ENCODE data around the gene VPS4B. TPM values are rescaled to one million over a fixed set of nuclear protein-coding genes. Genes with fewer than 3 reads are reported as not detected.

The VPS4B gene
- total and polyA plus RNA-seq, 2 experiments from 2014 or later = 30.2 to 49.4 TPM

DNA sequence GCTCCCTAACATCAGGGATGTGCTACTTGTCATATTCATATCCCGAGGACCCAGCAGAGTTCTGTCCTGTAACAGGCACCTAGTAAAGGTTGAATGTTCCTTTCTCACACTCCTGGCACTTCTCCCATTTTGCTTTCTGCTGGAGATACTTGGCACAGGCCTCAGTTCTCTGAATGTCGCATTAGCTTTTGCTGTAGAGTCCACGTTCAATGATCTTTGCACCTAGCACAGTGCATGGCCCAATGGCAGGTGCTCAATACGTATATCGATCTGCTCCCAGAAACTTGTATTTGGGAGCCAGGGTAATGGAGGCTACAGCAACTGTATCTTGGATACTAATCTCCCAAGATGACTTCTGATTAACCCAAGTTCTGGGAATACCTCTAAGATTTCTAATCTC, 24.8 kb upstream of the VPS4B start (continued):
- TF ChIP-seq EZH2phosphoT487 (IDR thresholded peaks at IDR 0.05; ENCODE audit: unreplicated experiment) (no peak), POLR2AphosphoS5 (IDR thresholded peaks at IDR 0.05; ENCODE audit: low read depth) (no peak), NANOG (IDR thresholded peaks at IDR 0.05; ENCODE audit: borderline replicate concordance) (no peak), ETS1 (IDR thresholded peaks at IDR 0.05) (no peak), CTCF (conservative IDR thresholded peaks at IDR 0.05; ENCODE audit: low read depth in 2 of 2) (no peak), EZH2 (IDR thresholded peaks at IDR 0.05; ENCODE audit: low read depth, unreplicated experiment) (no peak), ZNF114 (CRISPR knock-in tag; IDR thresholded peaks at IDR 0.05) (no peak)

- H4K20me1 ChIP-seq (replicated peaks; ENCODE audit: insufficient read depth) = no peaks in the 10 kb centered on the region
- DNase-seq (ENCODE audit: low spot score) = no peak
- 0 out of 2 replicates have a peak overlapping the region, but pooled peaks have one; percentile 14 for H2AFZ ChIP-seq
- H3K9me3 Mint-ChIP-seq = peaks cover 2% of the 10 kb centered on the region; the same call in 1 of the 3 replicates
- TF ChIP-seq ETS1 (IDR thresholded peaks at IDR 0.05) = no peak
- no peak for TF ChIP-seq NANOG (IDR thresholded peaks at IDR 0.05; ENCODE audit: borderline replicate concordance)
- no peaks in the 10 kb centered on the region for H3K79me2 ChIP-seq (replicated peaks; ENCODE audit: insufficient read depth)
- H3K4me3 Mint-ChIP-seq = no peak overlapping the region
- ATAC-seq = no peak
- H3K27ac Mint-ChIP-seq = no peak overlapping the region
- no peaks in the 10 kb centered on the region for H3F3A ChIP-seq (replicated peaks; ENCODE audit: low read depth)
- no peaks in the 10 kb centered on the region for H3K4me1 ChIP-seq (ENCODE audit: insufficient read depth)
- H3K4me1 Mint-ChIP-seq = no peaks in the 10 kb centered on the region
- H3K27me3 ChIP-seq (ENCODE audit: insufficient read depth) = no peaks in the 10 kb centered on the region
- H3K4me2 ChIP-seq = no peak overlapping the region
- no peaks in the 10 kb centered on the region; the same call in 1 of the 2 replicates for H3K9me2 ChIP-seq (ENCODE audit: insufficient read depth)
- H3K27ac ChIP-seq (ENCODE audit: low read depth) = no peak overlapping the region
- no peaks in the 10 kb centered on the region for H3K36me3 Mint-ChIP-seq (ENCODE audit: low read depth)
- no peak overlapping the region for H3K4me3 ChIP-seq
- H3K36me3 ChIP-seq (ENCODE audit: insufficient read depth) = no peaks in the 10 kb centered on the region
- peaks cover 2% of the 10 kb centered on the region for H3K27me3 Mint-ChIP-seq (ENCODE audit: insufficient read depth, low read depth, poor library complexity)
Measured at GRCh38 chr18:63446266-63446665, 24.0 kb upstream of the VPS4B start.

- no peak overlapping the region for H3K4me3 ChIP-seq
- Mint-ChIP-seq H3K9me3 (no peaks in the 10 kb centered on the region; the same call in 2 of the 3 replicates), H3K27me3 (ENCODE audit: insufficient read depth, low read depth, poor library complexity) (no peaks in the 10 kb centered on the region), H3K4me1 (no peaks in the 10 kb centered on the region), H3K36me3 (ENCODE audit: low read depth) (no peaks in the 10 kb centered on the region), H3K27ac (no peak overlapping the region), H3K4me3 (no peak overlapping the region)
- no peaks in the 10 kb centered on the region for H3K79me2 ChIP-seq (replicated peaks; ENCODE audit: insufficient read depth)
- H3K4me2 ChIP-seq = no peak overlapping the region
- no peaks in the 10 kb centered on the region; the same call in 1 of the 2 replicates for H3K9me2 ChIP-seq (ENCODE audit: insufficient read depth)
- DNase-seq (ENCODE audit: low spot score) (no peak), ATAC-seq (no peak)
- no peaks in the 10 kb centered on the region for H3K4me1 ChIP-seq (ENCODE audit: insufficient read depth)
- H2AFZ ChIP-seq = 0 out of 2 replicates have a peak overlapping the region, but pooled peaks have one; percentile 23
- H3K27me3 ChIP-seq (ENCODE audit: insufficient read depth) = no peaks in the 10 kb centered on the region
- H3K27ac ChIP-seq (ENCODE audit: low read depth) = no peak overlapping the region
- no peaks in the 10 kb centered on the region for H3K36me3 ChIP-seq (ENCODE audit: insufficient read depth)
- H4K20me1 ChIP-seq (replicated peaks; ENCODE audit: insufficient read depth) = no peaks in the 10 kb centered on the region
- H3F3A ChIP-seq (replicated peaks; ENCODE audit: low read depth) = no peaks in the 10 kb centered on the region
- TF ChIP-seq ETS1 (IDR thresholded peaks at IDR 0.05) (no peak), REST (IDR thresholded peaks at IDR 0.05; ENCODE audit: unreplicated experiment) (no peak), CTCF (conservative IDR thresholded peaks at IDR 0.05; ENCODE audit: low read depth in 2 of 2) (no peak), EZH2phosphoT487 (IDR thresholded peaks at IDR 0.05; ENCODE audit: unreplicated experiment) (no peak), NANOG (IDR thresholded peaks at IDR 0.05; ENCODE audit: borderline replicate concordance) (no peak), STAT1 (IDR thresholded peaks at IDR 0.05; ENCODE audit: unreplicated experiment) (no peak)
Measured at GRCh38 chr18:63445037-63445436, 22.8 kb upstream of the VPS4B start.

Measured in GM23338 (cell line).